GM12875 (cell line): ENCODE results near the gene SYNDIG1.

Experiments
- H3K4me3 ChIP-seq: one replicate; pipeline ENCODE4 v1.5.1; 2011; ENCODE audit warnings: low read depth, low read length, control low read depth
- TF ChIP-seq, protein P1 (sequence below): IDR thresholded peaks from 2 replicates; pipeline ENCODE4 v1.5.1; 2011; ENCODE audit warnings: low read depth, mild to moderate bottlenecking, control low read depth, inconsistent platforms, low read length, moderate library complexity, borderline replicate concordance; ENCODE audit not compliant: insufficient read depth

The SYNDIG1 gene

GRCh38 chr20:24439737-24440387 is 29.6 kb upstream of the SYNDIG1 start:
- TF ChIP-seq, protein P1, sequence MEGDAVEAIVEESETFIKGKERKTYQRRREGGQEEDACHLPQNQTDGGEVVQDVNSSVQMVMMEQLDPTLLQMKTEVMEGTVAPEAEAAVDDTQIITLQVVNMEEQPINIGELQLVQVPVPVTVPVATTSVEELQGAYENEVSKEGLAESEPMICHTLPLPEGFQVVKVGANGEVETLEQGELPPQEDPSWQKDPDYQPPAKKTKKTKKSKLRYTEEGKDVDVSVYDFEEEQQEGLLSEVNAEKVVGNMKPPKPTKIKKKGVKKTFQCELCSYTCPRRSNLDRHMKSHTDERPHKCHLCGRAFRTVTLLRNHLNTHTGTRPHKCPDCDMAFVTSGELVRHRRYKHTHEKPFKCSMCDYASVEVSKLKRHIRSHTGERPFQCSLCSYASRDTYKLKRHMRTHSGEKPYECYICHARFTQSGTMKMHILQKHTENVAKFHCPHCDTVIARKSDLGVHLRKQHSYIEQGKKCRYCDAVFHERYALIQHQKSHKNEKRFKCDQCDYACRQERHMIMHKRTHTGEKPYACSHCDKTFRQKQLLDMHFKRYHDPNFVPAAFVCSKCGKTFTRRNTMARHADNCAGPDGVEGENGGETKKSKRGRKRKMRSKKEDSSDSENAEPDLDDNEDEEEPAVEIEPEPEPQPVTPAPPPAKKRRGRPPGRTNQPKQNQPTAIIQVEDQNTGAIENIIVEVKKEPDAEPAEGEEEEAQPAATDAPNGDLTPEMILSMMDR = no peak
- no peak overlapping the region for H3K4me3 ChIP-seq

DNA sequence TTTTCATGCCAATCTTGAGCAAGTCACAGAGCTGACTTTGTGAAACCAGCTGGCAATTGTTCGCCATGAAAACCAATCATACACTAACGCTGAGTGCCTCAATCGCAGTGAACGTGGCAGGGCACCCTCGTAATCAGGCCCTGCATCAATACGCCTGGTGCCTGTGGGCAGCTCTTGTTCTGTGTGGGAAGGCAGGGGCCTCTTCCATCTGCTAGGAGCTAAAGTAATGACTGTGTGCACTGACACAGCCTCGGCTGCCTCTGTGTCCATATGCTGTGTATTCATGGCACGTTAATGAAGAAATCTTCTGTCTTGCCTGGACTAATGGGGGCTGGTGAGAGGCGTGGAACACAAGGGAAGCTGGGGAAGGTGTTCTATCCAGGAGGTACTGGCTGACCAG is 27.8 kb upstream of the SYNDIG1 start:
- no peak overlapping the region for H3K4me3 ChIP-seq
- TF ChIP-seq, protein P1 = no peak

- no peak overlapping the region for H3K4me3 ChIP-seq
These were observed 26.5 kb upstream of the SYNDIG1 start for GRCh38 chr20:24442909-24443308.

GRCh38 chr20:24443436-24443835 is 26.0 kb upstream of the SYNDIG1 start:
- H3K4me3 ChIP-seq = no peak overlapping the region
- TF ChIP-seq, protein P1 = no peak

More at GRCh38 chr20:24442909-24443308, 26.5 kb upstream of the SYNDIG1 start:
- TF ChIP-seq, protein P1 = no peak

GRCh38 chr20:24444526-24445190 is 24.8 kb upstream of the SYNDIG1 start:
- TF ChIP-seq, protein P1 = no peak
- no peak overlapping the region for H3K4me3 ChIP-seq

GRCh38 chr20:24445510-24446170 is 23.8 kb upstream of the SYNDIG1 start:
- TF ChIP-seq, protein P1 = no peak
- H3K4me3 ChIP-seq = no peak overlapping the region

GRCh38 chr20:24446811-24447210 is 22.6 kb upstream of the SYNDIG1 start:
- H3K4me3 ChIP-seq = no peak overlapping the region
- TF ChIP-seq, protein P1 = no peak
